IMR-90 (cell line): Measurements from ENCODE around the gene ITGB1BP1. TPM values are rescaled to one million over a fixed set of nuclear protein-coding genes. Genes with fewer than 3 reads are reported as not detected.

Experiments
- ATAC-seq: fragments of 200-7000 bp; cut with Tn5 transposase; 2 replicates; pipeline ENCODE4 v1.9.1; 2020; ENCODE audit warnings: low read depth, mild to moderate bottlenecking, moderate library complexity
- BruUV-seq: library from RNA; stranded (reverse); fragments of 400-500 nt; replicated peaks from 2 replicates; lab custom pipeline; 2021; lab: Mats Ljungman, UMichigan
- CTCF ChIA-PET: fragments of 300-600 bp; formaldehyde crosslinking; extraction: SDS; loops from one replicate; lab custom pipeline; 2021; ENCODE audit warnings: antibody characterized with exemption; lab: Yijun Ruan, JAX
- POLR2A ChIA-PET: fragments of 300-600 bp; sonication (Branson Sonifier 250); formaldehyde crosslinking; loops from one replicate; lab custom pipeline; 2022; ENCODE audit warnings: antibody characterized with exemption; ENCODE audit not compliant: unreplicated experiment; lab: Charles Lee
- DNase-seq: peaks from one replicate; pipeline ENCODE4 v3.0.0; 2013
- H2AFZ ChIP-seq: replicated peaks from 2 replicates; pipeline ENCODE3; 2013; ENCODE audit warnings: low read length, mild to moderate bottlenecking; ENCODE audit not compliant: poor library complexity
- H2AK5ac ChIP-seq: 2 replicates; pipeline ENCODE4 v1.6.1; 2013; ENCODE audit warnings: low read depth, low read length, inconsistent platforms
- H2AK9ac ChIP-seq: replicated peaks from 2 replicates; pipeline ENCODE3; 2013; ENCODE audit warnings: mild to moderate bottlenecking, low read depth, low read length, moderate library complexity; ENCODE audit not compliant: poor library complexity
- H2BK120ac ChIP-seq: 2 replicates; pipeline ENCODE4 v1.6.1; 2013; ENCODE audit warnings: low read depth, low read length, inconsistent platforms
- H2BK15ac ChIP-seq: 3 replicates; pipeline ENCODE4 v1.6.1; 2013; ENCODE audit warnings: low read depth, low read length, inconsistent platforms
- H2BK20ac ChIP-seq: 2 replicates; pipeline ENCODE4 v1.6.1; 2013; ENCODE audit warnings: low read depth, mild to moderate bottlenecking, inconsistent platforms, low read length, moderate library complexity
- H2BK5ac ChIP-seq: 2 replicates; pipeline ENCODE4 v1.6.1; 2013; ENCODE audit warnings: mild to moderate bottlenecking, low read depth, low read length, inconsistent platforms; ENCODE audit not compliant: poor library complexity, severe bottlenecking
- H3K14ac ChIP-seq: replicated peaks from 2 replicates; pipeline ENCODE4 v1.6.1; 2013; ENCODE audit warnings: low read depth, low read length, inconsistent platforms
- H3K18ac ChIP-seq: 2 replicates; pipeline ENCODE4 v1.6.1; 2013; ENCODE audit warnings: low read depth, low read length, control low read depth
- H3K23ac ChIP-seq: 2 replicates; pipeline ENCODE4 v1.6.1; 2013; ENCODE audit warnings: low read depth, low read length, inconsistent platforms
- H3K27ac ChIP-seq: 2 replicates; pipeline ENCODE4 v1.5.1; 2013; ENCODE audit warnings: mild to moderate bottlenecking, control low read depth, low read length; ENCODE audit not compliant: insufficient read depth
- H3K27me3 ChIP-seq: 2 replicates; pipeline ENCODE4 v1.6.1; 2013; ENCODE audit warnings: low read length; ENCODE audit not compliant: control insufficient read depth, insufficient read depth
- H3K36me3 ChIP-seq: 2 replicates; pipeline ENCODE4 v1.6.1; 2013; ENCODE audit warnings: low read length, mixed read lengths; ENCODE audit not compliant: control insufficient read depth, insufficient read depth
- H3K4ac ChIP-seq: 2 replicates; pipeline ENCODE4 v1.6.1; 2013; ENCODE audit warnings: low read depth, low read length, inconsistent platforms
- H3K4me1 ChIP-seq: 2 replicates; pipeline ENCODE4 v1.6.1; 2013; ENCODE audit warnings: low read length, mixed read lengths; ENCODE audit not compliant: control insufficient read depth, insufficient read depth
- H3K4me2 ChIP-seq: 2 replicates; pipeline ENCODE4 v1.6.1; 2013; ENCODE audit warnings: low read depth, mild to moderate bottlenecking, control low read depth, low read length, moderate library complexity
- H3K4me3 ChIP-seq: 2 replicates; pipeline ENCODE4 v1.5.1; 2013; ENCODE audit warnings: low read depth, mild to moderate bottlenecking, control low read depth, low read length, moderate library complexity; ENCODE audit not compliant: insufficient read depth
- H3K56ac ChIP-seq: 2 replicates; pipeline ENCODE4 v1.6.1; 2013; ENCODE audit warnings: low read length, inconsistent platforms; ENCODE audit not compliant: insufficient read depth; ENCODE audit errors: extremely low read depth
- H3K79me1 ChIP-seq, 2 experiments: 2 replicates each; pipeline ENCODE4 v1.6.1; 2013; ENCODE audit warnings: low read length in 2 of 2, inconsistent platforms in 1 of 2, low read depth in 1 of 2
- H3K9ac ChIP-seq: 2 replicates; pipeline ENCODE4 v1.6.1; 2013; ENCODE audit warnings: low read depth, low read length, control low read depth
- H3K9me1 ChIP-seq: 2 replicates; pipeline ENCODE4 v1.6.1; 2013; ENCODE audit warnings: low read length, inconsistent platforms; ENCODE audit not compliant: insufficient read depth
- H3K9me3 ChIP-seq: 2 replicates; pipeline ENCODE4 v1.6.1; 2013; ENCODE audit warnings: low read length; ENCODE audit not compliant: control insufficient read depth, insufficient read depth
- H4K20me1 ChIP-seq: 2 replicates; pipeline ENCODE4 v1.6.1; 2013; ENCODE audit warnings: low read length, inconsistent platforms; ENCODE audit not compliant: insufficient read depth
- H4K5ac ChIP-seq: 2 replicates; pipeline ENCODE4 v1.6.1; 2013; ENCODE audit warnings: mild to moderate bottlenecking, low read depth, low read length, control low read depth
- H4K8ac ChIP-seq, 2 experiments: 2 replicates each; pipeline ENCODE4 v1.6.1; 2013; ENCODE audit warnings: low read depth in 2 of 2, low read length in 2 of 2, control low read depth in 1 of 2, inconsistent platforms in 1 of 2
- H4K91ac ChIP-seq: 2 replicates; pipeline ENCODE4 v1.6.1; 2013; ENCODE audit warnings: low read depth, low read length, inconsistent platforms; ENCODE audit not compliant: insufficient read depth
- BHLHE40 ChIP-seq: fragments of 150-350 bp; IDR thresholded peaks from 2 replicates; pipeline ENCODE4 v1.6.1; 2016; ENCODE audit warnings: mild to moderate bottlenecking, low read depth, low read length
- CEBPB ChIP-seq: IDR thresholded peaks from 2 replicates; pipeline ENCODE4 v1.6.1; 2012; ENCODE audit warnings: low read depth, low read length, improper control_type of control experiment
- CHD1 ChIP-seq: IDR thresholded peaks from 2 replicates; pipeline ENCODE4 v1.6.1; 2012; ENCODE audit warnings: low read depth, low read length, improper control_type of control experiment
- FOS ChIP-seq: fragments of 150-350 bp; IDR thresholded peaks from 2 replicates; pipeline ENCODE4 v1.6.1; 2016; ENCODE audit warnings: low read depth, low read length
- MAFK ChIP-seq: IDR thresholded peaks from 2 replicates; pipeline ENCODE4 v1.6.1; 2012; ENCODE audit warnings: low read depth, low read length, improper control_type of control experiment
- MAZ ChIP-seq: IDR thresholded peaks from 2 replicates; pipeline ENCODE4 v1.6.1; 2012; ENCODE audit warnings: low read depth, mild to moderate bottlenecking, low read length, improper control_type of control experiment, moderate library complexity, borderline replicate concordance
- MXI1 ChIP-seq: IDR thresholded peaks from 2 replicates; pipeline ENCODE4 v1.6.1; 2012; ENCODE audit warnings: low read depth, mild to moderate bottlenecking, low read length, moderate library complexity, borderline replicate concordance
- NFE2L2 ChIP-seq: fragments of 150-350 bp; IDR thresholded peaks from 2 replicates; pipeline ENCODE4 v1.6.1; 2016; ENCODE audit warnings: low read depth, mild to moderate bottlenecking, low read length
- POLR2A ChIP-seq: IDR thresholded peaks from 2 replicates; pipeline ENCODE4 v1.6.1; 2012; ENCODE audit warnings: mild to moderate bottlenecking, low read depth, low read length
- RAD21 ChIP-seq: IDR thresholded peaks from 2 replicates; pipeline ENCODE4 v1.6.1; 2012; ENCODE audit warnings: low read length, improper control_type of control experiment
- RFX5 ChIP-seq: IDR thresholded peaks from 2 replicates; pipeline ENCODE4 v1.8.0; 2012; ENCODE audit warnings: low read depth, mild to moderate bottlenecking, low read length, moderate library complexity
- SMC3 ChIP-seq: fragments of 150-350 bp; IDR thresholded peaks from 2 replicates; pipeline ENCODE4 v1.6.1; 2016; ENCODE audit warnings: low read depth, mild to moderate bottlenecking, antibody characterized with exemption, low read length, moderate library complexity
- WGBS, 2 experiments: methylation state at CpG; one replicate each; pipeline versions ENCODE4 v1.1.5 to v1.1.7; 2013; ENCODE audit warnings: missing lambda C conversion rate in 2 of 2; ENCODE audit not compliant: insufficient read length in 1 of 2; ENCODE audit errors: extremely low coverage in 2 of 2; 5-methylcytosine and 5-hydroxymethylcytosine counted together
- dilution Hi-C: fragments of 300-500 bp; cut with HindIII; formaldehyde crosslinking; loops from one replicate; pipeline ENCODE4 v1.14.3; 2018; ENCODE audit warnings: low sequenced_read_pairs; ENCODE audit not compliant: unreplicated experiment
- in situ Hi-C: fragments of 300-500 bp; cut with MboI; formaldehyde crosslinking; loops from 3 replicates; pipeline ENCODE4 v1.14.3; 2019; ENCODE audit warnings: low sequenced_read_pairs, inconsistent platforms, mixed read lengths
- intact Hi-C: fragments of 100-400 bp; cut with micrococcal nuclease; formaldehyde crosslinking; loops from 2 replicates; pipeline ENCODE4 v1.10.0; 2022
- polyA plus RNA-seq, 3 experiments: library from polyadenylated mRNA; depleted of rRNA; stranded (reverse); fragments of >200 nt; gene quantifications; 2 replicates each; pipeline ENCODE4 v1.2.3, GENCODE V29; 2012; ENCODE audit warnings: low replicate concordance in 1 of 3
- total RNA-seq: library from RNA; depleted of rRNA; stranded (reverse); fragments of >200 nt; gene quantifications from 2 replicates; pipeline ENCODE4 v1.2.3, GENCODE V29; 2012
- TF ChIP-seq, protein P1 (sequence below): fragments of 150-350 bp; IDR thresholded peaks from 2 replicates; pipeline ENCODE4 v1.6.1; 2016; ENCODE audit warnings: low read depth, mild to moderate bottlenecking, low read length, moderate library complexity, borderline replicate concordance
- TF ChIP-seq, protein P2 (sequence below): conservative IDR thresholded peaks from 2 replicates; pipeline ENCODE4 v1.5.1; 2012; ENCODE audit warnings: mild to moderate bottlenecking, low read depth, low read length, improper control_type of control experiment
- TF ChIP-seq, protein P3 (sequence below): fragments of 150-350 bp; IDR thresholded peaks from 2 replicates; pipeline ENCODE4 v1.6.1; 2017; ENCODE audit warnings: mild to moderate bottlenecking, antibody characterized with exemption, low read length, low read depth

The ITGB1BP1 gene
- total and polyA plus RNA-seq, 2 of the 4 experiments (the other 2 are of a cell fraction), result 48.6 to 88.1 TPM

DNA sequence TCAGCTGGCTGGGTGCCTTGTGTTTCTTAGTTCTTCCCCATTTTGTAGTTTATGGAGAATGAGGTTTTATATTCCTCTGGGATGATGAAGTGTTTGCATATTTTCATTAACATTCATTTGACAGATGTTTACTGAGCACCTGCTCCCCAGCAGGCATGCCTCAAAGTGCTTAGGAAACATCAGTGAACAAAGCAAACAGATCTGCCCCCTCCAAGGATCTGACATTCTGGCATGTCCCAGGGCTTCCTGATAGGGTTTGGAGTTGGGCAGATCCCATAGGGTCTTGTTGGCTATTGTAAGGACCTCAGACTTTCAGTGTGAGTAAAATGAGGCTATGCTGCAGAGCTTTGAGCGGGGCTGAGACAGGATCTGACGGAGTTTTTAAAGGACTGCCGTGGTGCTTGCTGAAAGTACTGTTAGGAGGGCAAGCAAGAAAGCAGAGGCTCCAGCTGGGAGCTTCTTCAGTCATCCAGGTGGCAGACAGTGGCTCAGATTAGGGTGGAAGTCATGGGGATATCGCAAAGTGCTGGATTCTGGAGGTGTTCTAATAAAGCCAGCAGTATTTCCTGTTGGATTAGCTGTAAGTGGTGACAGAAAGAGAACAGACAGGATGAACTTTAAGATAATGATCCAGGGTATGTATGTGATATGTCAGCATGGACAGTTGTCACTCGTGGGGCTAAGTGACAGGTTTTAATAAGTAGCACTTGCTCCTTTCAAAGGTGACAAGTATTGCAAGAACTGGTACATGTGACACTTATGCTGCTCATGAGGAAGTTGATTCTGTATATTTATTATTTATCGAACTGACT is 39.8 kb upstream of the ITGB1BP1 start:
- Histone ChIP-seq H3K9ac (no peak overlapping the region), H3K4me3 (no peak overlapping the region), H3K9me3 (no peaks in the 10 kb centered on the region), H3K18ac (no peak overlapping the region), H3K23ac (no peak overlapping the region), H3K36me3 (peaks cover 15% of the 10 kb centered on the region), H3K79me1 (peaks cover 7 to 21% of the 10 kb centered on the region in 2 experiments; a peak in 3 of 4 replicates), H4K5ac (no peak overlapping the region), H2BK15ac (no peak overlapping the region), H3K27me3 (no peaks in the 10 kb centered on the region), H3K4me1 (peaks cover 5% of the 10 kb centered on the region; the same call in 1 of the 2 replicates), H3K4ac (0 out of 2 replicates have a peak overlapping the region, but pooled peaks have one; percentile 8), H2AFZ (no peak overlapping the region), H2BK5ac (no peak overlapping the region), H2AK5ac (no peak overlapping the region), H2BK120ac (no peak overlapping the region), H2BK20ac (no peak overlapping the region), H3K56ac (no peak overlapping the region), H3K4me2 (no peak overlapping the region), H4K8ac (no peak overlapping the region), H3K14ac (no peak overlapping the region), H2AK9ac (no peak overlapping the region), H4K20me1 (no peaks in the 10 kb centered on the region), H3K9me1 (peaks cover 10% of the 10 kb centered on the region), H4K91ac (no peak overlapping the region), H3K27ac (no peak overlapping the region)
- ATAC-seq, result peak; percentile 73
- CTCF ChIA-PET, result no interaction called here
- POLR2A ChIA-PET, result no interaction called here
- peak; percentile 32 for DNase-seq
- BruUV-seq, result no TSS peak
- intact Hi-C loops (no loop called here), in situ Hi-C loops (no loop called here), dilution Hi-C loops (no loop called here)
- WGBS, 2 experiments, result 92% methylated on average over 4 of the region's 6 CpGs; no CpG with 5 or more reads in 1 of the 2 experiments
- TF ChIP-seq NFE2L2, result no peak
- no peak for TF ChIP-seq POLR2A
- TF ChIP-seq RAD21, result no peak
- TF ChIP-seq CEBPB, result no peak
- TF ChIP-seq, protein P1, sequence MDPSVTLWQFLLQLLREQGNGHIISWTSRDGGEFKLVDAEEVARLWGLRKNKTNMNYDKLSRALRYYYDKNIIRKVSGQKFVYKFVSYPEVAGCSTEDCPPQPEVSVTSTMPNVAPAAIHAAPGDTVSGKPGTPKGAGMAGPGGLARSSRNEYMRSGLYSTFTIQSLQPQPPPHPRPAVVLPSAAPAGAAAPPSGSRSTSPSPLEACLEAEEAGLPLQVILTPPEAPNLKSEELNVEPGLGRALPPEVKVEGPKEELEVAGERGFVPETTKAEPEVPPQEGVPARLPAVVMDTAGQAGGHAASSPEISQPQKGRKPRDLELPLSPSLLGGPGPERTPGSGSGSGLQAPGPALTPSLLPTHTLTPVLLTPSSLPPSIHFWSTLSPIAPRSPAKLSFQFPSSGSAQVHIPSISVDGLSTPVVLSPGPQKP, result no peak
- no peak for TF ChIP-seq SMC3
- no peak for TF ChIP-seq RFX5
- TF ChIP-seq FOS, result no peak
- TF ChIP-seq, protein P2, sequence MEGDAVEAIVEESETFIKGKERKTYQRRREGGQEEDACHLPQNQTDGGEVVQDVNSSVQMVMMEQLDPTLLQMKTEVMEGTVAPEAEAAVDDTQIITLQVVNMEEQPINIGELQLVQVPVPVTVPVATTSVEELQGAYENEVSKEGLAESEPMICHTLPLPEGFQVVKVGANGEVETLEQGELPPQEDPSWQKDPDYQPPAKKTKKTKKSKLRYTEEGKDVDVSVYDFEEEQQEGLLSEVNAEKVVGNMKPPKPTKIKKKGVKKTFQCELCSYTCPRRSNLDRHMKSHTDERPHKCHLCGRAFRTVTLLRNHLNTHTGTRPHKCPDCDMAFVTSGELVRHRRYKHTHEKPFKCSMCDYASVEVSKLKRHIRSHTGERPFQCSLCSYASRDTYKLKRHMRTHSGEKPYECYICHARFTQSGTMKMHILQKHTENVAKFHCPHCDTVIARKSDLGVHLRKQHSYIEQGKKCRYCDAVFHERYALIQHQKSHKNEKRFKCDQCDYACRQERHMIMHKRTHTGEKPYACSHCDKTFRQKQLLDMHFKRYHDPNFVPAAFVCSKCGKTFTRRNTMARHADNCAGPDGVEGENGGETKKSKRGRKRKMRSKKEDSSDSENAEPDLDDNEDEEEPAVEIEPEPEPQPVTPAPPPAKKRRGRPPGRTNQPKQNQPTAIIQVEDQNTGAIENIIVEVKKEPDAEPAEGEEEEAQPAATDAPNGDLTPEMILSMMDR, result no peak
- no peak for TF ChIP-seq CHD1
- no peak for TF ChIP-seq BHLHE40
- TF ChIP-seq MAFK, result no peak
- TF ChIP-seq, protein P3, sequence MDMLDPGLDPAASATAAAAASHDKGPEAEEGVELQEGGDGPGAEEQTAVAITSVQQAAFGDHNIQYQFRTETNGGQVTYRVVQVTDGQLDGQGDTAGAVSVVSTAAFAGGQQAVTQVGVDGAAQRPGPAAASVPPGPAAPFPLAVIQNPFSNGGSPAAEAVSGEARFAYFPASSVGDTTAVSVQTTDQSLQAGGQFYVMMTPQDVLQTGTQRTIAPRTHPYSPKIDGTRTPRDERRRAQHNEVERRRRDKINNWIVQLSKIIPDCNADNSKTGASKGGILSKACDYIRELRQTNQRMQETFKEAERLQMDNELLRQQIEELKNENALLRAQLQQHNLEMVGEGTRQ, result no peak
- TF ChIP-seq MAZ, result no peak
- TF ChIP-seq MXI1, result no peak
